ENCODE measurements around the gene RBM19.

RBM19 gene

GRCh38 chr12:113867258-113867657 is 98.9 kb downstream of the RBM19 start:
- H3K36me3 ChIP-seq (ENCODE audit: control insufficient read depth in 2 of 2, insufficient read depth in 2 of 2, low read length in 2 of 2), result peaks cover 0 to 5% of the 10 kb centered on the region in 2 donors
- H3K4me1 ChIP-seq (ENCODE audit: control insufficient read depth, insufficient read depth, low read length), result no peaks in the 10 kb centered on the region
- no peaks in the 10 kb centered on the region for H3K9me3 ChIP-seq (ENCODE audit: control insufficient read depth in 2 of 2, low read length in 2 of 2)
- H3K27me3 ChIP-seq (ENCODE audit: control insufficient read depth in 1 of 2, insufficient read depth in 2 of 2, low read length in 2 of 2), result no peaks in the 10 kb centered on the region
- H3K9ac ChIP-seq (ENCODE audit: low read length in 2 of 2), result no peak overlapping the region
- H3K4me3 ChIP-seq (ENCODE audit: low read length in 2 of 2), result no peak overlapping the region
- H3K27ac ChIP-seq (ENCODE audit: low read length), result no peak overlapping the region

DNA sequence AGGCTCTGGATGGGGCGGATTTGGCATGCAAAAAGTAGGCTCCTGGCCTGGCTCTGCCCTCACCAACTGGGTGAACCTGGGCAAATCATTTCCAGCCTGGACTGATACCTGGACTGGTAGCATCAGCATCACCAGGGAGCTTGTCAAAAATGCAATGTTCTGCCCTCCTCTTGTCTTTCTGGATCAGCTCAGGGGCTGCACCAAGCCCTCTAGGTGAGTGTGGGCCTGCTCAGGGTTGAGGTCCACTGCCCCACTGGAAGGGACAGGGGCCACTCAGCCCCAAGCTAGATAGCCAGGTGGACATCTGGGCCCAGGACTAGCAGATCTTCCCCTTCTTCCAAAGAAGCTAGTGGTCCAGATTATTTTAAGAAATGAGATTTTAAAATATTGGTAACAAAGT is 99.6 kb downstream of the RBM19 start:
- Histone ChIP-seq H3K4me3 (ENCODE audit: low read length in 2 of 2) (no peak overlapping the region), H3K9me3 (ENCODE audit: control insufficient read depth in 2 of 2, low read length in 2 of 2) (no peaks in the 10 kb centered on the region), H3K27ac (ENCODE audit: low read length) (no peak overlapping the region), H3K4me1 (ENCODE audit: control insufficient read depth, insufficient read depth, low read length) (no peaks in the 10 kb centered on the region), H3K9ac (ENCODE audit: low read length in 2 of 2) (no peak overlapping the region), H3K36me3 (ENCODE audit: control insufficient read depth in 2 of 2, insufficient read depth in 2 of 2, low read length in 2 of 2) (peaks cover 0 to 5% of the 10 kb centered on the region in 2 donors), H3K27me3 (ENCODE audit: control insufficient read depth in 1 of 2, insufficient read depth in 2 of 2, low read length in 2 of 2) (no peaks in the 10 kb centered on the region)

GRCh38 chr12:113863455-113863845 is 102.7 kb downstream of the RBM19 start:
- H3K9me3 ChIP-seq (ENCODE audit: control insufficient read depth in 2 of 2, low read length in 2 of 2), result no peaks in the 10 kb centered on the region
- H3K4me1 ChIP-seq (ENCODE audit: control insufficient read depth, insufficient read depth, low read length), result no peaks in the 10 kb centered on the region
- no peaks in the 10 kb centered on the region for H3K27me3 ChIP-seq (ENCODE audit: control insufficient read depth in 1 of 2, insufficient read depth in 2 of 2, low read length in 2 of 2)
- H3K27ac ChIP-seq (ENCODE audit: low read length), result no peak overlapping the region
- no peak overlapping the region for H3K9ac ChIP-seq (ENCODE audit: low read length in 2 of 2)
- H3K4me3 ChIP-seq (ENCODE audit: low read length in 2 of 2), result no peak overlapping the region
- H3K36me3 ChIP-seq (ENCODE audit: control insufficient read depth in 2 of 2, insufficient read depth in 2 of 2, low read length in 2 of 2), result peaks cover 0 to 3% of the 10 kb centered on the region in 2 donors

DNA sequence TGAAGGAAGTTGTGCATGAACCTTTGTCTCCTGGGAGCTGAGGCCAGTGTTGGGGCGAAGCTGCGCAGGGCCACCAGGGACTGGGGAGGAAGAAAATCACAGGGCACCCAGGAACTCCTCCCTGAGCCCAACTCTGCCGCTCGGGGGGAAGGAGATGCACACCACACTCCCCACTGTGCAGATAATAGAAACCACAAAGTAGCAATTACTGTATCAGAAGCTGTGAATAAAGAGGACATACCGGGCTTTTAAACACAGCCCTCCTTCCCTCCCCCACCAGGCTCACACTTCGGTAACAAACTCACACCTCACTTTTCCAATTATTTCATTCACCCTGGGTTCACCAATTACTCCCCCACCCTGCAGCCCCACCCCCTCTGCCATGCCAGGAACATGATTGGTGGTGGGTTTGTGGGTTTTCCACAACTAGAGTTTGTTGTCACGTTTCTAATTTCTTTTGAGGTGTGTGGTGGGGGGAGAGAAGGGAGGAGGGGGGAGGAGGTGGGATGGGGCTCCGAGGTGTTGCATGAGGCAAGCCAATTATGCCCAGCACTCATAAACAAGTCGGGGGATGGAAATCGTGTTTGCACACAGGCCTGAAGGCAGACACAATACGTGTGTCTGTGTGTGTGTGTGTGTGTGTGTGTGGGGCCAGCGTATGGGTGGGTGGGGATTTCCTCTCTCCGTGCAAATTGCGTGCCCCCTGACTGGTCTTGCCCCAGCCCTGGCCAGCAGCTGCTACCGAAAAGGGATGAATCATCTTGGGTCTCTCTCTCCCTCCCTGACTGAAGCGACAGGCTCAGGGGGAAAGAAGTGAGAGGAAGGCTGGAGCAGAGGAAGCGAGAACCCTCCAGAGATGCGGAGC is 103.3 kb downstream of the RBM19 start:
- no peak overlapping the region for H3K27ac ChIP-seq (ENCODE audit: low read length)

GRCh38 chr12:113861708-113862312 is 104.3 kb downstream of the RBM19 start:
- H3K9me3 ChIP-seq (ENCODE audit: control insufficient read depth in 2 of 2, low read length in 2 of 2), result no peaks in the 10 kb centered on the region

More for the DNA sequence above, 103.3 kb downstream of the RBM19 start:
- Histone ChIP-seq H3K27me3 (ENCODE audit: control insufficient read depth in 1 of 2, insufficient read depth in 2 of 2, low read length in 2 of 2) (no peaks in the 10 kb centered on the region), H3K9ac (ENCODE audit: low read length in 2 of 2) (no peak overlapping the region), H3K4me1 (ENCODE audit: control insufficient read depth, insufficient read depth, low read length) (no peaks in the 10 kb centered on the region), H3K9me3 (ENCODE audit: control insufficient read depth in 2 of 2, low read length in 2 of 2) (no peaks in the 10 kb centered on the region), H3K36me3 (ENCODE audit: control insufficient read depth in 2 of 2, insufficient read depth in 2 of 2, low read length in 2 of 2) (peaks cover 0 to 9% of the 10 kb centered on the region in 2 donors), H3K4me3 (ENCODE audit: low read length in 2 of 2) (no peak overlapping the region)

DNA sequence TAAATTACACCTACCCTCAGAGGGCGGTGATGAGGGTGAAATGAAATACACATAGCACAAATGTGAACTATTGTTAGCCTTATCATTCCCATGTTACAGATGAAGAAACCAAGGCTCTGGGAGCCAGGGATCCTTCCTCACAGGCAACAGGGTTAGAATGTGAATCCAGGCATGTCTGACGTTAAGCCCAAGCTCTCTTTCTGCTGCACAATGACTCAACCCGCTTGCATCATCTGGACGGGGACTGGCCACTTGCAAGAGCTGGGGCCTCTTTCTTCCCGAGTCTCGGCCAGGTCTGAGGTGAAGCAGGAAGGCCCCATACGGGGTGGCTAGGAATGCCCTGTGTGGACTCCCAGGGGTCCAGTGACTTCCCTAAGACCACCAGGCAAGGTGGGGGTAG is 105.2 kb downstream of the RBM19 start:
- Histone ChIP-seq H3K27ac (ENCODE audit: low read length) (no peak overlapping the region), H3K4me1 (ENCODE audit: control insufficient read depth, insufficient read depth, low read length) (no peaks in the 10 kb centered on the region), H3K9me3 (ENCODE audit: control insufficient read depth in 2 of 2, low read length in 2 of 2) (no peaks in the 10 kb centered on the region), H3K9ac (ENCODE audit: low read length in 2 of 2) (no peak overlapping the region), H3K4me3 (ENCODE audit: low read length in 2 of 2) (no peak overlapping the region), H3K27me3 (ENCODE audit: control insufficient read depth in 1 of 2, insufficient read depth in 2 of 2, low read length in 2 of 2) (no peaks in the 10 kb centered on the region), H3K36me3 (ENCODE audit: control insufficient read depth in 2 of 2, insufficient read depth in 2 of 2, low read length in 2 of 2) (peaks cover 4 to 21% of the 10 kb centered on the region in 2 donors)

More at GRCh38 chr12:113861708-113862312, 104.3 kb downstream of the RBM19 start:
- Histone ChIP-seq H3K36me3 (ENCODE audit: control insufficient read depth in 2 of 2, insufficient read depth in 2 of 2, low read length in 2 of 2) (peaks cover 4 to 18% of the 10 kb centered on the region in 2 donors), H3K4me3 (ENCODE audit: low read length in 2 of 2) (no peak overlapping the region), H3K27me3 (ENCODE audit: control insufficient read depth in 1 of 2, insufficient read depth in 2 of 2, low read length in 2 of 2) (no peaks in the 10 kb centered on the region), H3K27ac (ENCODE audit: low read length) (no peak overlapping the region), H3K9ac (ENCODE audit: low read length in 2 of 2) (no peak overlapping the region), H3K4me1 (ENCODE audit: control insufficient read depth, insufficient read depth, low read length) (no peaks in the 10 kb centered on the region)

DNA sequence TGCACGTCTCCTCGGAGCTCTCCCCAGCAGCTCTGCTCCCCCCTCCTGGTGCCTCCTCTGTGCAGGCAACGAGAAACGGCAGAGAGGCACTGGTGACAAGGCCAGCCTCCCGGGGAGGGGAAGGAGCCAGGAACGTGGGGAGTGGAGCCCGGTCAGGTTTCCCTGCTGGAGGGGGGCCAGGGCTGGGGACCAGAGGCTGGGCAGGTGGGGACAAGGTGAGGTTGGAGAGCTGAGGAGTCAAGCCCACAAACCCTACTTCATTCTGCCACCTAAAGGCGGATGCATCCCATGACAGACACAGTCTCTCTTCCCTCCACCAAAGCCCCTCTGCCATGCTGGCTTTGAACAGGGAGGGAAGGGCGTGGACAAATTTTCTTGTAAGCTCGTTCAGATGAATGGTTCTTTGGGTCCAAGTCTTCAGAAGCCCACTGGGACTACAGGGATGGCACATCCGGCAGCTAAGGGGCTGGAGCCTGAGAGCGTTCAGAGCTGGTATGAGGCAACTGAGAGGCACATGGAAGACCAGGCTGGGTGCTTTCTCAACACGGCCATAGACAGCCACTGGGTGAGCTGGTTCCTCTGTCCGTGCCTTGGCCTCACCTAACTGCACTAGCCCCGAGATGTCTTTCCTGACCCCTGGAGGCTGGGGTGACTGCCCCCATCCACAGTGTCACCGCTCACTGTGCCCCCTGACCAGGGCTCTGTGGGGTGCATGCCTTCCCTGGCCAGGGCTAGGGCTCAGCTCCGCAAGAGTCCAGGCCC is 105.9 kb downstream of the RBM19 start:
- no peak overlapping the region for H3K4me3 ChIP-seq (ENCODE audit: low read length in 2 of 2)
- no peak overlapping the region for H3K9ac ChIP-seq (ENCODE audit: low read length in 2 of 2)
- H3K27me3 ChIP-seq (ENCODE audit: control insufficient read depth in 1 of 2, insufficient read depth in 2 of 2, low read length in 2 of 2), result no peaks in the 10 kb centered on the region
- no peaks in the 10 kb centered on the region for H3K9me3 ChIP-seq (ENCODE audit: control insufficient read depth in 2 of 2, low read length in 2 of 2)
- no peaks in the 10 kb centered on the region for H3K4me1 ChIP-seq (ENCODE audit: control insufficient read depth, insufficient read depth, low read length)
- H3K36me3 ChIP-seq (ENCODE audit: control insufficient read depth in 2 of 2, insufficient read depth in 2 of 2, low read length in 2 of 2), result peaks cover 4 to 21% of the 10 kb centered on the region in 2 donors
- no peak overlapping the region for H3K27ac ChIP-seq (ENCODE audit: low read length)

GRCh38 chr12:113858841-113859386 is 107.2 kb downstream of the RBM19 start:
- H3K4me3 ChIP-seq (ENCODE audit: low read length in 2 of 2), result no peak overlapping the region
- no peaks in the 10 kb centered on the region for H3K4me1 ChIP-seq (ENCODE audit: control insufficient read depth, insufficient read depth, low read length)
- H3K27ac ChIP-seq (ENCODE audit: low read length), result no peak overlapping the region

DNA sequence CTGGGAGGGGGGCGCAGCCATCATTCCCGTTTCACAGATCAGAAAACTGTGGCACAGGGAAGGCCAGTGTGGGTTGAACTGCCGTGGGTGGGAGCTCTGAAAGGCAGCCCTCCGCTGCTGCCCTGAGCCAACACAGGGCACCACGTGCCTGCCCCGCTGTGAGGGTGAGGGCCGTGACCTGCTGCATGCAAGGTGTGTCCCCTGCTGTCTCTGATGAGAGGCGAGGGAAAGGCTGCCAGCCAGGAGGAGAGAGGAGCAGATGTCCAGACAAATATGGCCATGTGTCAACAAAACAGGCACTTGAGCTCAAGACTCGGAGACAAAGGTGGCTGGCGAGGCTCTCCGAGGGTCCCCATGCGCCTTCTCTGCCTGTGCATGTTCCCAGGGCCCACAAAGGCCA is 108.8 kb downstream of the RBM19 start:
- H3K4me3 ChIP-seq (ENCODE audit: low read length in 2 of 2), result no peak overlapping the region
- peaks cover 14% of the 10 kb centered on the region for H3K4me1 ChIP-seq (ENCODE audit: control insufficient read depth, insufficient read depth, low read length)
- no peak overlapping the region for H3K9ac ChIP-seq (ENCODE audit: low read length in 2 of 2)
- no peaks in the 10 kb centered on the region for H3K9me3 ChIP-seq (ENCODE audit: control insufficient read depth in 2 of 2, low read length in 2 of 2)
- H3K27me3 ChIP-seq (ENCODE audit: control insufficient read depth in 1 of 2, insufficient read depth in 2 of 2, low read length in 2 of 2), result no peaks in the 10 kb centered on the region
- H3K27ac ChIP-seq (ENCODE audit: low read length), result no peak overlapping the region
- H3K36me3 ChIP-seq (ENCODE audit: control insufficient read depth in 2 of 2, insufficient read depth in 2 of 2, low read length in 2 of 2), result peaks cover 7 to 22% of the 10 kb centered on the region in 2 donors

More at GRCh38 chr12:113858841-113859386, 107.2 kb downstream of the RBM19 start:
- Histone ChIP-seq H3K9me3 (ENCODE audit: control insufficient read depth in 2 of 2, low read length in 2 of 2) (no peaks in the 10 kb centered on the region), H3K27me3 (ENCODE audit: control insufficient read depth in 1 of 2, insufficient read depth in 2 of 2, low read length in 2 of 2) (no peaks in the 10 kb centered on the region), H3K36me3 (ENCODE audit: control insufficient read depth in 2 of 2, insufficient read depth in 2 of 2, low read length in 2 of 2) (peaks cover 7 to 21% of the 10 kb centered on the region in 2 donors), H3K9ac (ENCODE audit: low read length in 2 of 2) (no peak overlapping the region)

GRCh38 chr12:113855998-113856397 is 110.1 kb downstream of the RBM19 start:
- Histone ChIP-seq H3K27me3 (ENCODE audit: control insufficient read depth in 1 of 2, insufficient read depth in 2 of 2, low read length in 2 of 2) (no peaks in the 10 kb centered on the region), H3K9ac (ENCODE audit: low read length in 2 of 2) (no peak overlapping the region), H3K4me3 (ENCODE audit: low read length in 2 of 2) (no peak overlapping the region), H3K27ac (ENCODE audit: low read length) (no peak overlapping the region), H3K9me3 (ENCODE audit: control insufficient read depth in 2 of 2, low read length in 2 of 2) (no peaks in the 10 kb centered on the region), H3K4me1 (ENCODE audit: control insufficient read depth, insufficient read depth, low read length) (peaks cover 17% of the 10 kb centered on the region), H3K36me3 (ENCODE audit: control insufficient read depth in 2 of 2, insufficient read depth in 2 of 2, low read length in 2 of 2) (peaks cover 7 to 23% of the 10 kb centered on the region in 2 donors)
